ENCODE results near the gene CDK5RAP2.
"Not testable (repeated sequence)": the region's sequence is repeated elsewhere in the genome, so short reads cannot be mapped to it uniquely, and the experiment has no call there.

Gene CDK5RAP2

DNA sequence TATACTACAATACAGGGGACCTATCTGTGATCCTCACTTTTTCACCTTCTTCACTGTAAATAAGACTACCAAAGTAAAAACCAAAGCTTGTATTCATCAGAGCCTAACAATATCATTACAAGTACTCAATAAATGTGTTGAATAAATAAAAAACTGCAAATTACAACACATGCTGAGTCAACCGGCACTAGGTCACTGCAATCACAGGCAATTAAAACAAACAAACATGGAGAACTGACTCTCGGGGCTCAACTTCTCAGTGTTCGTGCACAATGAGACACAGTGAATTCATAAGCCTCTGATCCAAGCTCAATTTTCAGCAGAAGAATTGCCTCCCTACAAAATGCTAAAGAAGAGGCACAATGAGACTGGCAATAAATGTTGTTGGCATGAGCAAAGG, 69.2 kb downstream of the CDK5RAP2 start:
- no peak for DNase-seq

- DNase-seq, result no peak
Measured at GRCh38 chr9:120507936-120508510, 71.9 kb downstream of the CDK5RAP2 start.

GRCh38 chr9:120505186-120505585, 74.8 kb downstream of the CDK5RAP2 start:
- DNase-seq, result no peak

GRCh38 chr9:120500733-120501132, 79.2 kb downstream of the CDK5RAP2 start:
- DNase-seq, result no peak

GRCh38 chr9:120497865-120498264, 82.1 kb downstream of the CDK5RAP2 start:
- not testable (repeated sequence) for DNase-seq

- DNase-seq, result not testable (repeated sequence)
Measured at GRCh38 chr9:120496438-120496837, 83.5 kb downstream of the CDK5RAP2 start.

DNA sequence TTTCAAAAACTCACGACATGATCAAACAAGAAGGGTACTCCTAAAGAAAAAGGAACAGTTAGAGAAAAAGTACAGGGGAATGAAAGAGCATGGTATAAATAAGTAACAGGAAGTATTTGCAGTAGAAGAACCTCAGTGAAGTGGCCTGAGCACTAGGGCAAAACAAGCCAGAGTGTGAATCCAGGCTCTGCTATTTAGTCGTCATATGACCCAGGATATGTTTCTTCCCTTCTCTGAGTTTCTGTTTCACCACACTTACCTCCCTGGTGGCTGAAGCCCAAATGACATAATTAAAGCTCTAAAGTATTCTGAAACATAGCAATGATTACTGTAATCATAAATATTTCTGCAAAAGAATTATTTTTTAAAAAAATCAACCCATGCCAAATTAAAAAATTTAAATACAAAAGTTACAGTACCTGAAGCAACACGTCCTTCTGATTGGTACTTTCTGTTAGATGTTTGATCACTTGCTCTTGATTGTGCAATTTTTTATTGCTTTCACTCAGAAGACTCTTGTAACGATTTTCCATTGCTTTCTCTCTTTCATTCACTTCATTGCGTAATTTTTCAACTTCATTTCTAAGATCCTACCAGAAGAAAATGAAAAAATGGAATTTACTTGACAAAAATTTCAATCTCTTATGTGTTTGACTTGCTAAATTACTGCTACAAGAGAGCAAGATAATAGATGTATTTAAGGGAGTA, 88.9 kb downstream of the CDK5RAP2 start:
- no peak for DNase-seq

DNA sequence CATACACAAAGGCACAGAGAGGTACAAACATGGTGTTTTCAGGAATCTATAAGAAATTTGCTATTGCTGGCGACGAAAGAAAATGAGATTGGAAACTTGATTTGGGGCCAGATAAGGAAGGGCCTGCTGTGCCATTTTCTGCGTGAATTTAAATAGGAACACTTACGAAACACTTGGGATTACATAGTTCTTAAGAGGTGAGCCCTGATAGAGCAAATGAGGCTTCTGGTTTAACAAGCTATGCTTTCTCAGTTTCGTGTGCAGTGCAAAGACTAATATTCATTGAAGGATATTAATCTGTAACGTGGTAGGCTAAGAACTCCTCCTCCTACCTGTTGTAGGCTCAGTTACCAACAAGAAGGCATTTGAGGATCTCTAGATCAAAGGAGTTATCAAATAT, 93.1 kb downstream of the CDK5RAP2 start:
- no peak for DNase-seq

GRCh38 chr9:120486347-120486746, 93.6 kb downstream of the CDK5RAP2 start:
- no peak for DNase-seq

DNA sequence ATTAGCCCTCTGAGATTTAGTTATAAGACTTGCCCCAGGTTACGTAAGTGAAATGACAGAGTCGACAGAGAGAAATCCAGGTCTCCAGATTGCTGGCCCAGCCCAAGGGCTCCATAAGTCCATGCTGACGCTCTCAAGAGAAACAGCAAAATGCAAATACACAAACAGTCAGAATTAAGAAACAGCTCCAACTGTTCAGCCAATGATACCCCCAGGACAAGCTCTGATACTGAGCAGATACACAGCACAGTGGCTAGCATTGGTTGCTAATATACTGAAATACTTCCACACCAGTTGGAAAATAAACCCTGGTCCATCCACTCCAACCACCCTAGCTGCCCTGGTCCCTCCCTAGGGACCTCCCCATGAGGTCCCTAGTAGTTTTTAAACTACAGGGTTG, 94.2 kb downstream of the CDK5RAP2 start:
- DNase-seq, result no peak

DNA sequence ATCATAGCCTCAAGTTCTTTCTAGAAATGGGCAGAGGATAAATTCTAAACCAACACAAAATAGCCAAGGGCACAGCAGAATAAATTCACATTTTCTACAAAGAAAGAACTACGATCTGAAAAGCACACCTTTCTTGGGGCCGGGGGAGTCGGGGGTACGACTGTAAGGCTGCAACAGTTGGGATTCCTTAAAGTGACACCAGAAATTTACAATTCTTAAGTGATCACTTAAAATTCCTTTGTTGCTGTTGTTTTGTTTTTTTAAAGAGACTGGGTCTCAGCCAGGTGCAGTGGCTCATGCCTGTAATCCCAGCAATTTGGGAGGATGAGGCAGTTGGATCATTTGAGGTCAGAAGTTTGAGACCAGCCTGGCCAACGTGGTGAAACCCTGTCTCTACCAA, 95.8 kb downstream of the CDK5RAP2 start:
- no peak for DNase-seq

DNA sequence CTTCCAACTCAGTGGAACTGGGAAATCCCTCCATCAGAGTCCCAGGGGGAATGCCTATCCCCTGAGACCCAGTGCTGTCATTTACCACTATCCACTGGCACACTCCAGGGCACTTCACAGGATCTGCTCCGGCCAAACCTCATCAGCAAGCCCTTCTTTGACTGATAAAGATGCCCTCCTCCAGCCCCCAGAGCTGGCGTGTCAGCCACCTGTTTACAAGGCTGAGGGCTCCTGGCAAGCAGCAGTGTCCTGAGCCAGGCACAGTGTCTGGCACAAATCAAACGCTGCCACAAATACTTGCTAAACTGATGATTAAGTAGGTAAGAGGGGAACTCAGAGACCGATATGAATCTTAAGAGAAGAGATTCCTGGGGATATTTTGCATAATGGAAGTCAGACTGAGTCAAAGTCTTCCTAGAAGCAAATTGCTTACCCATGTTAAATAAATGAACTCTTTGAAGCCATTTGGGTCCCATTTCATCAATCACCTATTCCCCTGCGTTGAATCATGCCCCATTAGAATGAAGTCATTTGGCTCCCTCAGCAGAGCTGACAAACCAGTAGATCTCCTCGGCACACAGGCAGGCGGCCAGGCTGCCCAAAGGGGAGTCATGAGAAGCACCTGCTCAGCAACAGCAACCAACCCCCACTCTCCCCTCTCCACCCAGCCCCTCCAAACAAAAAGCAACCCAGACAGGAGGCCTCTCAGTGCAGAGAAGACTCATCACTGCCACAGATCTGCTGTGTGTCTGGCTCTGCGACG, 97.4 kb downstream of the CDK5RAP2 start:
- no peak for DNase-seq

GRCh38 chr9:120481846-120482245, 98.1 kb downstream of the CDK5RAP2 start:
- DNase-seq, result no peak

GRCh38 chr9:120481248-120481647, 98.7 kb downstream of the CDK5RAP2 start:
- no peak for DNase-seq

DNA sequence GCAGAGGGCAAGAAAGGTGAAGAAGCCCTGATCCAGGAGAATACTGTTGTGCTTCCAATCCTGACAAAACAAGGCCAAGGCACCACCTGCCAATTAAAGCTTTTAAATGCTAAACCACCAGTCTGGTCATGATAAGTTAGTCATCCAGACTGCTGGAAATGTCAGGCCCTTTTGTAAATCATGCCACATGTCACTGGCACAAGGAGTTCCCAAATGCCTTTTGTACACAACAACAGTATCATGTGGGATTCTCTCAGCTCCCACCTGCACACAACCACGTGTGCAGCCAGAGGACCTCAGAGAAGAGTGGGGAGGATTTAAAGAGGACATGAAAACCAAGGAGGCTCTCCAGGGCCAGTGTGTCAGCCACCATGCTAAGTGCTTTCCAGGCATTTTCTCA, 99.3 kb downstream of the CDK5RAP2 start:
- DNase-seq, result no peak

DNA sequence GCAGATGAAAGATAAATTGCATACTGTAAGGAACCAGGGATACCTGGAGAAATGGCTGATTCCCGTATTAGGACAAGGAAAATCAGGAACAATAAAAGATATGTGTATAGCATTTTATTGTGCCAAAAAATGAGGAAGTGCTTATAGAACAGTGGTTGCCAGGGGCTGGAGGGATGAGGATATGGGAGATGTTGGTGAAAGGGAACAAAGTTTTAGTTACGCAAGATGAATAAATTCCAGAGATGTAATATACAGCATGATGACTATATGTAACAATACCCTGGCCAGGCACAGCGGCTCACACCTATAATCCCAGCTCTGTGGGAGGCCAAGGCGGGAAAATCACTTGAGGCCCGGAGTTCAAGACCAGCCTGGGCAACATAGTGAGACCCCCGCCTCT, 101.8 kb downstream of the CDK5RAP2 start:
- DNase-seq, result no peak

- peak; percentile 41 for DNase-seq
Measured at GRCh38 chr9:120477534-120478001, 102.4 kb downstream of the CDK5RAP2 start.

DNA sequence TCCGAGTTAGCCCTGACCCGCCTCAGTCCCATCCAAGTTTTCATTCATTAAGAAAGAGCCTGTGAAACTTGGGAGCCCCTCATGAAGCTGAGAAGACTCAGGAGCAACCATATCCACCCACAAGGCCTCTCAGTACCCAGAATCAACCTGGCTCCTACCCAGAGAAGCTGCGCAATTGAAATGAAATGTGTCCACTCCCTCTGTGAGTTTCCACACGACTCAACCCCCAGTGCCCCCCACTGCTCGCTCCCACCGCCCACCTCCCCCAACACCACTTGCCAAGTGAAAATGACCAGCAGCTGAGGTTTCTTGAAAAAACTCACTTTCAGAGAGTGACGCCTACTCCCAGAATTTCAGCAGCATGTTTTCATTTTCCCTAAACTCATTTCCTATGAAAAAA, 104.6 kb downstream of the CDK5RAP2 start:
- no peak for DNase-seq

- no peak for DNase-seq
Measured at GRCh38 chr9:120474591-120475243, 105.2 kb downstream of the CDK5RAP2 start.

DNA sequence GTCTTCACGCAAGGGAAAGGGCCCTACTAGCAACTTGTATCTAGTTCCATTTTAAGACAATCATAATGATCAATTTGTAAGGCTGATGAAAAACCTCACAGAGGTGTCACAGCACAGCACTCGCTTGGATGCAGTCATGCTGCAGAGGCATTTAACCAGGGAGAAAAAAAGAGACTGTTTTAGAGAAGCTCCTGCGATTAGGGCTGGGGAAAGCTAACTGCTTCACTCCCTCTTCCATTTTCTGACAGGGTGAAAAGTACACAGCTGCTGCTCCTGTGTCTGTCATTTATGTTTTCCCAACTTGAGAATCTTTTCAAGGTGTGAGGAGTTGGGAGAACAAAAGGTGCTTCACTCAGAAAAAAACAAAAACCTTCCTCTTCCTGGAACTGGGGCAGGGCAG, 106.4 kb downstream of the CDK5RAP2 start:
- no peak for DNase-seq

DNA sequence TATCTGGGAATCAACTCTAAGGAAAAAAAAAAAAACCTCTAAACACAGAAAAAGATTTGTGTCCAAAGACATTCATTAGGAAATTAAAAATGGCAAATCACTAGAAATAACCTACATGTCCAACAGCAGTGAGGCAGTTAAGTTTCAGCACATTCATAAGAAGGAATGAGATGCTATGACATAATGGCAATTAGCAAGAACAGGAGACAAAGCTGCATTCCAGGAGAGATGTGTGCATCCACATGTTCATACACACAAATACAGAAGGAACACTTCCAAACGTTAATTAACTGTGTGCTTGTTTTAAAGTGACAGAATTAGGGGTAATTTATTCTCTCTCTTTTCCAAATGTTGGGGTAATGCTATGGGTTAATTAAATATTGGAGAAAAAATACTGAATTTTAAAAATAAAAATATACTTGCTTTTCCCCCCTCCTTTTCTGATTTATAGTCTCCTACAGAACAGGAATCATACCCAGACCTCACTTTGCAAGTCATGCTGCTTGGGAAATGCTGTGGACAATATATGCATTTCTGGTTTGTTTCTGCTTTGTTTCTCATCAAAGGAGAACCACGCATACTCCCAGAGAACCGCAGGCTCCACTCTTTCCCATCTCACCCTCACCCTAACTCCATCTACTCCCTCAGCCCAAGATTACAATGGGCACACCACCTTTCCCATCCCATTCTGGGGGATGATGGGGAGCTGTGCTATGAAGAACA, 114.1 kb downstream of the CDK5RAP2 start:
- no peak for DNase-seq

DNA sequence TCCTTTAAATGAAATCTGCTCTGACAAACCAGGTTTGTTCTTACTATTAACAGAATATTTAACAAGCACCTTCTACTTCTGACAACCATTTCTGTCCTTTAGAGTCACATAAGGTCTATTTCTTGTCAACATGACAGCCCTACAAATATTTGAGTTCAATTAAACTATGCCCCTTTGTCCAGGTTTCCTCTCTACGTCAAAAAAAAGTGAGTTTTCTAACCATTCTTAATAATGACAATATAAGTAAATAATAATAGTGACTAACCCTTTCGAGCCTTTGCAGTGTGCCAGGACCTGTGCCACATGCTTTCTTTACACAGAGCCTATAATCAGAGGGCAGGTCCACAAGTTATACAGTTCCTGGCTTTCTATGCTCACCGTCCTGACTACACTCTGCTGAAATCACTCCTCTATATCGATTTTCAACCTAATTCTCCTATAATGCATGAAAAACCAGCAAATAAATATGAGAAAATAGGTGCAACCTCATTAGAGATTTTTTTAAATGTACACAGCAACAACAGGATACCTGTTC, 115.0 kb downstream of the CDK5RAP2 start:
- DNase-seq, result no peak
